IMR-90 (cell line): ENCODE measurements around the gene CCND3.

ENCODE experiments used
- CHD1 ChIP-seq: IDR thresholded peaks from 2 replicates; pipeline ENCODE4 v1.6.1; 2012; ENCODE audit warnings: low read depth, low read length, improper control_type of control experiment
- POLR2A ChIP-seq: IDR thresholded peaks from 2 replicates; pipeline ENCODE4 v1.6.1; 2012; ENCODE audit warnings: mild to moderate bottlenecking, low read depth, low read length
- TF ChIP-seq, protein P1 (sequence below): conservative IDR thresholded peaks from 2 replicates; pipeline ENCODE4 v1.5.1; 2012; ENCODE audit warnings: mild to moderate bottlenecking, low read depth, low read length, improper control_type of control experiment

DNA sequence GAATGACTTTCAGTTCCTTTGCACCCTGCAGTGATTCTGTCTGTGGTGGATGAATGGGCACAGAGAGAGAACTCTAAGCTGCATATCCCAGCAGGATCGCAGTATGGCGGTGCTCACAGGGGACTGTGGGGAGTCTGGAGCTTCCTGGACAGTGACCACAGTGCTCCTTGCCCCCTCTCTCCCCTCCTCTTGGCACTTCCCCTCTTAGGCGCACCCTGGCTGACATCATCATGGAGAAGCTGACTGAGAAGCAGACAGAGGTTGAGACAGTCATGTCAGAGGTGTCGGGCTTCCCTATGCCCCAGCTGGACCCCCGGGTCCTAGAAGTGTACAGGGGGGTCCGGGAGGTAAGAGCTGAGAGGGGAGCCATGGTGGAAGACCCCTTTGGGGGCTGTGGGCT is 11.7 kb downstream of the CCND3 start:
- TF ChIP-seq, protein P1, sequence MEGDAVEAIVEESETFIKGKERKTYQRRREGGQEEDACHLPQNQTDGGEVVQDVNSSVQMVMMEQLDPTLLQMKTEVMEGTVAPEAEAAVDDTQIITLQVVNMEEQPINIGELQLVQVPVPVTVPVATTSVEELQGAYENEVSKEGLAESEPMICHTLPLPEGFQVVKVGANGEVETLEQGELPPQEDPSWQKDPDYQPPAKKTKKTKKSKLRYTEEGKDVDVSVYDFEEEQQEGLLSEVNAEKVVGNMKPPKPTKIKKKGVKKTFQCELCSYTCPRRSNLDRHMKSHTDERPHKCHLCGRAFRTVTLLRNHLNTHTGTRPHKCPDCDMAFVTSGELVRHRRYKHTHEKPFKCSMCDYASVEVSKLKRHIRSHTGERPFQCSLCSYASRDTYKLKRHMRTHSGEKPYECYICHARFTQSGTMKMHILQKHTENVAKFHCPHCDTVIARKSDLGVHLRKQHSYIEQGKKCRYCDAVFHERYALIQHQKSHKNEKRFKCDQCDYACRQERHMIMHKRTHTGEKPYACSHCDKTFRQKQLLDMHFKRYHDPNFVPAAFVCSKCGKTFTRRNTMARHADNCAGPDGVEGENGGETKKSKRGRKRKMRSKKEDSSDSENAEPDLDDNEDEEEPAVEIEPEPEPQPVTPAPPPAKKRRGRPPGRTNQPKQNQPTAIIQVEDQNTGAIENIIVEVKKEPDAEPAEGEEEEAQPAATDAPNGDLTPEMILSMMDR: no peak
- TF ChIP-seq POLR2A (no peak), CHD1 (no peak)
